Rectal smooth muscle tissue (tissue), 1 donor: ENCODE results near the gene STX4.
A peak's percentile ranks its signal among the peaks of the same experiment; 100 is the strongest.

Experiments used
- H3K27ac ChIP-seq: one replicate; pipeline ENCODE4 v1.7.0; 2013; ENCODE audit warnings: low read depth, low read length, inconsistent platforms
- H3K27me3 ChIP-seq: one replicate; pipeline ENCODE4 v1.7.0; 2013; ENCODE audit warnings: low read length; ENCODE audit not compliant: control insufficient read depth, insufficient read depth
- H3K36me3 ChIP-seq: one replicate; pipeline ENCODE4 v1.7.0; 2013; ENCODE audit warnings: low read length; ENCODE audit not compliant: control insufficient read depth, insufficient read depth
- H3K4me1 ChIP-seq: one replicate; pipeline ENCODE4 v1.7.0; 2013; ENCODE audit warnings: low read length; ENCODE audit not compliant: control insufficient read depth, insufficient read depth
- H3K4me3 ChIP-seq: one replicate; pipeline ENCODE4 v1.7.0; 2013; ENCODE audit warnings: low read length
- H3K9ac ChIP-seq: one replicate; pipeline ENCODE4 v1.7.0; 2013; ENCODE audit warnings: low read length

The STX4 gene, protein sequence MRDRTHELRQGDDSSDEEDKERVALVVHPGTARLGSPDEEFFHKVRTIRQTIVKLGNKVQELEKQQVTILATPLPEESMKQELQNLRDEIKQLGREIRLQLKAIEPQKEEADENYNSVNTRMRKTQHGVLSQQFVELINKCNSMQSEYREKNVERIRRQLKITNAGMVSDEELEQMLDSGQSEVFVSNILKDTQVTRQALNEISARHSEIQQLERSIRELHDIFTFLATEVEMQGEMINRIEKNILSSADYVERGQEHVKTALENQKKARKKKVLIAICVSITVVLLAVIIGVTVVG

DNA sequence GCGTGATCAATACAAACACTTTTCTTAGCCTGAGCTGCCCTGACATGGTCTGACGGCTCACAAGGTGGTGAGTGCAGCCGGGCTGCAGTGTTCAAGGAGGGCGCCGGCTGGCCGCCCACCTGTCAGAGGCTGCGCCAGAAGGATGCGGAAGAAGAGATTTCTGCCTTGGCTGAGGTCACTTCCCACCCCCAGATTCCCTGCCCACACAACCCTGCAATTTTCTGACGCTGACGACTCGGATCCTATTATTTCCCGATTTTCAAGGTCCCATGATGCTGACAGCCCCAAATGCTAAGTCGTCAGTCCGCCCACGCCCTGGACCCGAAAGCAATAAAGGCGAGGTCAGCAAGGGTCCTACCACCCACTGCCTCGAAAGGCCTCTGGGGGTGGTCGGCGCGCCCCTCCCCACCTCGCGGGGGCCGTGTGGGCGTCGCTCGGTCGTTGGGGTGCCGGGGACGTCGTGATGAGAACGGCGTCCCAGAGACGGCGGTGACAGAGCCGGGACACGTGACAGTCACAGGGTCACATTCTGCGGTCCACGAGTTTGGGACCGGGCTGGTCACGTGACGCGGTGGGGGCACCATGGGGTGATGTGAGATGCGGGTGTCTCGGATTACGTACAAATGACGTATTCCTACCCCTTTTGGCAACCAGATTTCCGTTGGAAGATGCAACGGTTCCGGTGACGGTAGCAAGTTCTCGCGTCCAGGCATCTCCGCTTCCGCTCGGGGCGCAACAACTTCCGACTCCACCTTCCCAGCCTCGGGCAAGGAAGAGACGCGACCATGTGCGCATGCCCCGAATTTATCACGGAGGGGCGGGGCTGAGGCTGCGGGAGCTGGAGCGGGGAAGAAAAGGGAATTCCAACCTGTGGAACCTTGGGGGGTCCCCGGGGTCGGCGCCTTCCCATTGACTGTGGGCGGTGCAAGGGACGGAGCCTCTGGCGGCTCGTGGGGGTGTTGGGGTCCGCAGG, at the start of gene STX4:
Gene STX4 (plus strand): TSS at position 823 of the 973 bp plus-strand sequence. CDS start 248 bp downstream, outside the sequence.
- peak within 1 kb of the TSS; percentile 87 for H3K9ac ChIP-seq
- no peaks in the 10 kb centered on the region for H3K27me3 ChIP-seq
- H3K27ac ChIP-seq, result peak within 1 kb of the TSS; percentile 97
- H3K36me3 ChIP-seq, result peaks cover 4% of the 10 kb centered on the region
- H3K4me3 ChIP-seq, result peak within 1 kb of the TSS; percentile 98
- peaks cover 3% of the 10 kb centered on the region for H3K4me1 ChIP-seq

DNA sequence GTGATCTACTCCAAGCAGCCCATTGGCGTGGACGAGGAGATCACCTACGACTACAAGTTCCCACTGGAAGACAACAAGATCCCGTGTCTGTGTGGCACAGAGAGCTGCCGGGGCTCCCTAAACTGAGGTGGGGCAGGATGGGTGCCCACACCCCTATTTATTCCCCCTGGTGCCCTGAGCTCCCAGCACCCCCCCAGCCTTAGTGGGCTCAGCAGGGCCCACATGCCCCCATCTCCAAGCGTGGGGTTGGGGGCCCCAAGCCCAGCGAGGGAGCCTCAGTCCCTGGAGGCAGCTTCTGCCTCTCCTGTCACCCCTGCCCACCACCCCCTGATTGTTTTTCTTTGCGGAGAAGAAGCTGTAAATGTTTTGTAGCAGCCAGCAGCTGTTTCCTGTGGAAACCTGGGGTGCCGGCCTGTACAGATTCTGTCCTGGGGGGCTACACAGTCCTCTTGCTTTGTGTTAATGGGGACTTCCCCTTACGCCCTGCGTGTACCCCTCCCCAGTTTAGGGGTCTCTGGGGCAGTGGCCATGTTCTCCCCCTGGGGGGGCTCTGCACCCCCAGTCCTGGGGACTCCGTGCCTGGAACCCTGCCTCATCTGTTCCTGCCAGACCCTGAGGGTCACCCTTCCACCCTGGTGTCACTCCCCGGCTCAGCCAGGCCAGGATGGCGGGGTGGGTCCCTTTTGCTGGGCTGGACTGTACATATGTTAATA, 49.3 kb upstream of the STX4 start:
- Histone ChIP-seq H3K4me1 (peaks cover 5% of the 10 kb centered on the region), H3K27me3 (no peaks in the 10 kb centered on the region), H3K36me3 (peaks cover 10% of the 10 kb centered on the region), H3K27ac (no peak overlapping the region), H3K4me3 (no peak overlapping the region), H3K9ac (no peak overlapping the region)

DNA sequence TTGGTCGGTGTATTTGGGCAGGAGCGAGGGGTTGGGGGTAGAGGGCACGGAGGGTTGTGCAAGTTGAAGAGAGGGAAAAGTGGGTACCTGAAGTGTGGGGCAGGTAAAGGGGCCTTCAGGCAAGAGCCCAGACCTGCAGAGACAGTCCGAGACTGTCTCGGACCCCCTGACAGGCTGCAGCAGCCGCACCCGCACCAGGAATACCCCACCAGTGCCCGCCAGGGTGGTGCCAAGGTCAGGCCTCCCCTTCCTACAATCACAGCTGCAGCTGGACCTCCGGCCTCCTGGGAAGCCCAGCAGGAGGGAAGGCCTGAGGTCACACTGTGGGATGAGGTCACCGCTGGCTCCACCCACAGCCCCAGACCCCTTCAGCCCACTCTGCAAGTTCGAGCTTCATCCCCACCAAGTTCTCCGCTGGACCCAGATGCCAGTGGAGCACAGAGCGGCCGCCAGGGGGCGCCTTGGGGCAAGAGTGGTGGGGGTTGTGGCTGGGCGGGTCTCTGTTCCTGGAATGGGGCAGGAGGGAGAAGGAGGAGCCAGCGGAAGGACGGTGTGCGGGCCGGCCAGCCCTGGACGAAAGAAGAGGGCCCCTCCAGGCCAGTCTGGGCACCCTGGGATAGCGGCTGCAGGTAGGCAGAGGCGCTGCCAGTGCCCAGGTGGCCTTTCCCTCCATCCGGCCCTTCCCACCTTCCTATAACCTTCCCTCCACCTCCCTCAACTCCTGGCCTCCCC, 48.5 kb upstream of the STX4 start, which contains the start of gene HSD3B7:
Gene HSD3B7 (plus strand): TSS at position 539 of the 732 bp plus-strand sequence. CDS start 452 bp downstream, outside the sequence.
- no peaks in the 10 kb centered on the region for H3K27me3 ChIP-seq
- peak within 1 kb of the TSS; percentile 60 for H3K9ac ChIP-seq
- peak within 1 kb of the TSS; percentile 78 for H3K4me3 ChIP-seq
- peaks cover 5% of the 10 kb centered on the region for H3K4me1 ChIP-seq
- peak within 1 kb of the TSS; percentile 47 for H3K27ac ChIP-seq
- H3K36me3 ChIP-seq, result peaks cover 10% of the 10 kb centered on the region

DNA sequence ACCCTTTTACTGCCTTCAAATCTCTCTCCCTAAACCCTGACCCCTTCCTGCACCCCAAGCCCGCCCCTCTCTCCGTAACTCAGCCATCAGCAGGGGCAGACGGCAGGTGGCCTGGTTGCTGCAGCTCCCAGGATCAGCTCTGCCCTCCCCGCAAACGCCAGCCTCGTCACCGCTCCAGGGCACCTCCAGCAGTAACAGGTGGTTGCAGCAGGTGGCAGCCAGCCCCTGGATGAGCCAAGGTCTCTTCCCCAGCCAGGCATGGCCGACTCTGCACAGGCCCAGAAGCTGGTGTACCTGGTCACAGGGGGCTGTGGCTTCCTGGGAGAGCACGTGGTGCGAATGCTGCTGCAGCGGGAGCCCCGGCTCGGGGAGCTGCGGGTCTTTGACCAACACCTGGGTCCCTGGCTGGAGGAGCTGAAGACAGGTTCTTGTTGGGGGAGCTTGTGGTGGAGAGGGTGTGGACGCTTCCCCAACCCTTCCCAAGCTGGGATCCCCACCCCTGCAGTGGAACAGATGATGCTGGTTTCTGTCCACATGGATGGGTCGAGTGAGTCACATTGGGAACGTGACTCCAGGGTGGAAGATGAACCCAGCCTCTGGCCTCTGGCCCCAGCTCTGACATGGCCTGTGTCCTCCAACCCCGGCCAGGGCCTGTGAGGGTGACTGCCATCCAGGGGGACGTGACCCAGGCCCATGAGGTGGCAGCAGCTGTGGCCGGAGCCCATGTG, 47.8 kb upstream of the STX4 start:
- Histone ChIP-seq H3K36me3 (peaks cover 5% of the 10 kb centered on the region), H3K4me1 (peaks cover 5% of the 10 kb centered on the region), H3K9ac (peak overlapping the region; percentile 60), H3K27me3 (no peaks in the 10 kb centered on the region), H3K27ac (peak overlapping the region; percentile 47), H3K4me3 (peak overlapping the region; percentile 78)

DNA sequence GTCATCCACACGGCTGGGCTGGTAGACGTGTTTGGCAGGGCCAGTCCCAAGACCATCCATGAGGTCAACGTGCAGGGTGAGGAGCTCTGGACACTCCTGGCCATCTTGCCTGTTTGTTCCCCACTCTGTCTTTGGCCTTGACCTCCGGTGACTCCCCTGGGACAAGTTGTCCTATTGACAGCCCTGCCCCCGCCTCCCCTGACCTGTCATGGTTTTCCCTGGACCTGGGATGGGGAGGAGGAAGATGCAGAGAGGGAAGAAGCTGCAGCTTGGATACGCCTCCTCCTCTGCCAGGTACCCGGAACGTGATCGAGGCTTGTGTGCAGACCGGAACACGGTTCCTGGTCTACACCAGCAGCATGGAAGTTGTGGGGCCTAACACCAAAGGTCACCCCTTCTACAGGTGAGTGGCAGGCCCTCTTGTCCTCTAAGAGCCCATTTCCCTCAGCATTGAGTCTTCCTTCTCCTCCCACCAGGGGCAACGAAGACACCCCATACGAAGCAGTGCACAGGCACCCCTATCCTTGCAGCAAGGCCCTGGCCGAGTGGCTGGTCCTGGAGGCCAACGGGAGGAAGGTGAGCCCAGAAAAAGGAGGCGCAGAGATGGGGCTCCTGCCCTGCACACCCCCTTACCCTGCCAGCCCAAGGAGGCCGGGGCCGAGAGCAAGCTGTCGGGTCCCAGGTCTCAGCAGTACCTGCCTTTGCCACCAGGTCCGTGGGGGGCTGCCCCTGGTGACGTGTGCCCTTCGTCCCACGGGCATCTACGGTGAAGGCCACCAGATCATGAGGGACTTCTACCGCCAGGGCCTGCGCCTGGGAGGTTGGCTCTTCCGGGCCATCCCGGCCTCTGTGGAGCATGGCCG, 47.0 kb upstream of the STX4 start:
- Histone ChIP-seq H3K9ac (no peak overlapping the region), H3K27ac (no peak overlapping the region), H3K27me3 (no peaks in the 10 kb centered on the region), H3K4me3 (no peak overlapping the region), H3K4me1 (peaks cover 5% of the 10 kb centered on the region), H3K36me3 (peaks cover 5% of the 10 kb centered on the region)

DNA sequence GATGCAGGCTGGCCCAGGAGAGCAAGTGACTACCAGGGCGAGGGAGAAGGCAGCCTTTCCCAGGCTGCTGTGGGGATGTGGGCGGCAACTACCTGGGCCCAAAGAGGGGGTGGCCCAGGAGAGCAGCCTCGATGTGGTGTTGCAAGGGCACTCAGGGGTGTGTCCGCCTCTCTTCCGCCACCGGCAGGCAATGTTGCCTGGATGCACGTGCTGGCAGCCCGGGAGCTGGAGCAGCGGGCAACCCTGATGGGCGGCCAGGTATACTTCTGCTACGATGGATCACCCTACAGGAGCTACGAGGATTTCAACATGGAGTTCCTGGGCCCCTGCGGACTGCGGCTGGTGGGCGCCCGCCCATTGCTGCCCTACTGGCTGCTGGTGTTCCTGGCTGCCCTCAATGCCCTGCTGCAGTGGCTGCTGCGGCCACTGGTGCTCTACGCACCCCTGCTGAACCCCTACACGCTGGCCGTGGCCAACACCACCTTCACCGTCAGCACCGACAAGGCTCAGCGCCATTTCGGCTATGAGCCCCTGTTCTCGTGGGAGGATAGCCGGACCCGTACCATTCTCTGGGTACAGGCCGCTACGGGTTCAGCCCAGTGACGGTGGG, 45.7 kb upstream of the STX4 start:
- no peak overlapping the region for H3K4me3 ChIP-seq
- peaks cover 5% of the 10 kb centered on the region for H3K4me1 ChIP-seq
- no peaks in the 10 kb centered on the region for H3K36me3 ChIP-seq

DNA sequence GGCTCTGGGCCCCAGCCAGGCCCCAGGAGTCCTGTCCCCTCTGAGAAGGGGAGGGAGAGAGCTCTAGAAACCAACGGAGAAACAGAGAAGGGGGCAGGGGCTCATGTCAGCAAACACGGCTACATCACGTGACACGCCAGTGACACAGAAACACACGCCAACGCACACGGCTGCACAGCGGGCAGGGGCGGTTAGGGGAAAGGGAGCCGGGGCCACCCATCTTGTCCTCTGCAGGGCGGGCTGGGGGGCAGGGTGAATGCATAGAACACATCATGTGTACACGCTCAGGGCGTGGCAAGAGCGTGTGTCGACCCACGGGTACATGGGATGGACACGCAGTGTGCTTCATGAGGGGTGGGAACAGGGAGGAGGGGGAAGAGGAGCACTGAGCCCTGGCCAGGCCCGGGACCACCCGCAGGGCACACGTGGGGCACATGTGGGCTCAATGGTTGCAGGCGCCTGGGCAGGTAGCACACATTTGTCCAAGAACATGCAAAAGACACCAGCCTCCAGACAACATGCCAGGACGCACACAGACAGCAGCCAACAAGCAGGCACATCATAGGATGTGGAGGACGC, 43.8 kb upstream of the STX4 start:
- Histone ChIP-seq H3K4me3 (no peak overlapping the region), H3K36me3 (no peaks in the 10 kb centered on the region), H3K27me3 (no peaks in the 10 kb centered on the region), H3K27ac (no peak overlapping the region), H3K9ac (no peak overlapping the region), H3K4me1 (peaks cover 5% of the 10 kb centered on the region)

More for the DNA sequence above, 45.7 kb upstream of the STX4 start:
- no peaks in the 10 kb centered on the region for H3K27me3 ChIP-seq
- no peak overlapping the region for H3K9ac ChIP-seq
- H3K27ac ChIP-seq, result no peak overlapping the region

DNA sequence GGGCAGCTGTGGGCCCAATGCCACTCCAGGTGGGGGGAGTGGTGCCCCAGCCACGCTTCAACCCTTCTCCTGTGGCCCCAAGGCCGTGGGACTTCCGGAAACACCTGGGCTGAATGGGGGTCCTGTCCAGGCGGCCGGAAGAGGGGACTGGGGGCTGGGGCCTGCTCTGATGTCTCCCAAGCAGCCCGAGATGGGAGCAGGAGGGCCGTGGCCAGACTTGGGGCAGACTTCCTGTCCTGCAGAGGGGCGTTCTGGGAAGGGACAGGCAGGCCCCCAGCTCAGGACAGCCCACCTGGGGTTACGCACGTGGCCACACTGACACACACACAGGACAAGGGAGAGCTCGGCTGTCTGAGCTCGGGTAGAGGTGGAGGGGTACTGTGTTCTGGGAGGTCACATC, 43.3 kb upstream of the STX4 start:
- Histone ChIP-seq H3K4me1 (peaks cover 5% of the 10 kb centered on the region), H3K9ac (no peak overlapping the region), H3K36me3 (no peaks in the 10 kb centered on the region), H3K27me3 (no peaks in the 10 kb centered on the region), H3K27ac (no peak overlapping the region), H3K4me3 (no peak overlapping the region)

DNA sequence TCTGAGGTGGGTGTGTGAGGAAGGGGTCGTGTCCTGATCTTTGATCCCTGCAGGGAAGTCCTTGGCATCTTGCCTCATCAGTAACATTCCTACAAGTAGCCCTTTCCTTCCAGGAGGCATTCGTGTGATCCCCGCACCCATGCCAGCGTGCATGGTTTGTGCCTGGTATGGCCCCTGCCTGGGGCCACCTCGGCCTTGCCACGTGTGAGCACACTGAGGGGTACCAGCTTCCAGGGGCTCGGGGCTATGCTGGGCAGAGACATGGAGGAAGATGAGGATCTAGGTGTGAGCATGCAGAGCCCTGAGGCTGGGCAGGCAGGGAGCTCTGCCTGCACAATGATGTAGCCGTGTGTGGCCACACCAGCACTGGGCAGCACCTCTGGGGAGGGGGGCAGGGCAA, 42.3 kb upstream of the STX4 start:
- Histone ChIP-seq H3K4me3 (no peak overlapping the region), H3K4me1 (no peaks in the 10 kb centered on the region), H3K27ac (no peak overlapping the region)

DNA sequence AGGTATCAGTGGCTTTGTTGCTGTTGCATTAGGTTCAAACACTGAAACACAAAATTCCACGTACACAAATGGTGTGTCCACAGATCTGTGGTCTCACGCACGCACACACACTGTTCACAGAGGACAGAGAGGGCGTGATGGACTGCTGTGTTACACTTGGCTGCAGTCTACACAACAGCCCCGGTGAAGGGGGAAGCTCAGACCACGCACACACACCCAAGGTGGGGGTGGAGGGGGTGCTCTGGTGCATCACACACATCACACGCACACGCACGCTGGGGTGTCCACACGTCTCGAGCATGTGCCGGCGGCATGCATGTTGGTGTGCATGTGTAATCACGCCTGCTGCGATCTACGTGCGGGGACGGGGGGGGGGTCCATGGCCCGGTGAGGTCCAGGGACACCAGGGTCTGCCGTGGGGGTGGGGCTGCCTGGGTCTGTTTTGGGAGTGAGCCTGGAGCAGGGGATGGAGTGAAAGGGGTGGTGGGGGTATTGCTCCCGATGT, 41.0 kb upstream of the STX4 start:
- Histone ChIP-seq H3K27me3 (no peaks in the 10 kb centered on the region), H3K9ac (no peak overlapping the region), H3K27ac (no peak overlapping the region), H3K4me1 (peaks cover 3% of the 10 kb centered on the region), H3K4me3 (no peak overlapping the region), H3K36me3 (no peaks in the 10 kb centered on the region)

More for the DNA sequence above, 42.3 kb upstream of the STX4 start:
- Histone ChIP-seq H3K36me3 (no peaks in the 10 kb centered on the region), H3K27me3 (no peaks in the 10 kb centered on the region), H3K9ac (no peak overlapping the region)
